Keratinocyte (primary cell): ENCODE data around the gene RHD.
"Not testable (repeated sequence)": the region's sequence is repeated elsewhere in the genome, so short reads cannot be mapped to it uniquely, and the experiment has no call there.

ENCODE experiments used
- CTCF ChIP-seq, 3 experiments: IDR thresholded peaks in 1 of 3; conservative IDR thresholded peaks in 1 of 3; optimal IDR thresholded peaks in 1 of 3; 2 replicates in 2 of 3; 3 replicates in 1 of 3; pipeline versions ENCODE3 to v1.5.1; 2011; ENCODE audit warnings: low read length in 3 of 3, mild to moderate bottlenecking in 3 of 3, moderate library complexity in 2 of 3, control low read depth in 1 of 3, inconsistent platforms in 1 of 3; ENCODE audit not compliant: insufficient read depth in 2 of 3; ENCODE audit errors: extremely low read depth in 1 of 3
- EZH2 ChIP-seq: IDR thresholded peaks from one replicate; pipeline ENCODE4 v1.6.1; 2012; ENCODE audit warnings: inconsistent platforms, mild to moderate bottlenecking, low read length, moderate library complexity

GRCh38 chr1:25329336-25329735, 57.0 kb downstream of the RHD start:
- not testable (repeated sequence) for TF ChIP-seq CTCF (optimal IDR thresholded peaks at IDR 0.05 in 1 of 3, IDR thresholded peaks at IDR 0.05 in 1 of 3, conservative IDR thresholded peaks at IDR 0.05 in 1 of 3; ENCODE audit: extremely low read depth in 1 of 3, insufficient read depth in 2 of 3, low read length in 3 of 3); EZH2
